Ishikawa (cell line): ENCODE measurements around the gene ANK3.
A peak's percentile ranks its signal among the peaks of the same experiment; 100 is the strongest.

Experiments
- CEBPB ChIP-seq: IDR thresholded peaks from 2 replicates; pipeline ENCODE4 v1.6.1; 2012
- CREB1 ChIP-seq: IDR thresholded peaks from 2 replicates; pipeline ENCODE4 v1.6.1; 2012; ENCODE audit warnings: low read depth
- EGR1 ChIP-seq: IDR thresholded peaks from 2 replicates; pipeline ENCODE4 v1.6.1; 2012
- EP300 ChIP-seq: IDR thresholded peaks from 2 replicates; pipeline ENCODE4 v1.6.1; 2012; ENCODE audit warnings: borderline replicate concordance
- FOXM1 ChIP-seq: IDR thresholded peaks from 2 replicates; pipeline ENCODE4 v1.6.1; 2012; ENCODE audit warnings: low read depth, borderline replicate concordance
- MAX ChIP-seq: IDR thresholded peaks from 2 replicates; pipeline ENCODE4 v1.6.1; 2012
- NFIC ChIP-seq: IDR thresholded peaks from 2 replicates; pipeline ENCODE4 v1.6.1; 2012
- RAD21 ChIP-seq: IDR thresholded peaks from 2 replicates; pipeline ENCODE4 v1.6.1; 2012; ENCODE audit warnings: low read depth
- REST ChIP-seq: IDR thresholded peaks from 2 replicates; pipeline ENCODE4 v1.6.1; 2012; ENCODE audit warnings: low read depth, mild to moderate bottlenecking
- TAF1 ChIP-seq: IDR thresholded peaks from 2 replicates; pipeline ENCODE4 v1.6.1; 2012; ENCODE audit warnings: low read depth, mild to moderate bottlenecking
- TEAD4 ChIP-seq: IDR thresholded peaks from 2 replicates; pipeline ENCODE4 v1.6.1; 2012
- YY1 ChIP-seq: IDR thresholded peaks from 2 replicates; pipeline ENCODE4 v1.6.1; 2012; ENCODE audit warnings: low read depth
- ZBTB7A ChIP-seq: IDR thresholded peaks from 2 replicates; pipeline ENCODE4 v1.6.1; 2012; ENCODE audit warnings: low read depth

DNA sequence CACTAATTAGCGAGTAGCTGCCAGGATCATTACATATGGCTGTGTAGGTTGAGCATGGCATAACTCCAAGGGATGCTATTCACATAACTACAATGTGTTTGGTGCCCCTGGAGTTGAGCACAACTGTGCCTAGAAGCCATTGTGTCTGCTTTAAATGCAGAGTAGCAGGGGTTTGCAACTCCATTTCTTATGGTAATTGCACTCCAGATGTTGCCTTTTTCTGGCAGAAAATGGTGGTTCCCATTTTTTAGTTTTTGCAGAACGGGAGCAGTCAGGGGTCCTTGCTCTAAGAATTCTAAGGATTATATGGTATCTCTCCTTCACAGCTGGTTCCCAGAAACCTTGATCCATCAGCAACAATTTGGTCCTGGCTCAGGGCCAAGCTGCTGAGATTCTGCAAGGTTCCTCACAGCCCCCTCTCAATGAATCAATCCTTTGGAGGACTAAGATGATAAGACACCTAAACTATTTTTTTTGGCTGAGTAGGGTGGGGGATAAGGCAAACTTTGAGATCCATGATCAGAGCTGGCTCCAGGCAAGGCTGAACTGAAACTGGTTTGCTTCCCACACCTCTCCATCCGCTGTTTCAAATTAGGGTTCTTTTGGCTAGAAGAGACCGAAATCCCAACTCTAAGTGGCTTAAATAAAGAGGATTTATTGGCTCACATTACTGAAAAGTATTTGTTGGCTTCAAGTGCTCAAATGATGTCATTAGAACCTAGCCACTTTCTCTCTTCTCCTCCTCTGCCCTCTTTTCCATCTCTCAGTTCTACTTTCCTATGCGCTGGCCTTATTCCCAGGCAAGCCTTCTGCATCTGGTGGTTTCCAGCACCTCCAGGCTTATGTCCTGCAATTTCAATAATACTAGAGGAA is 385.8 kb downstream of the ANK3 start:
- TF ChIP-seq RAD21, result no peak
- no peak for TF ChIP-seq TAF1
- no peak for TF ChIP-seq REST
- TF ChIP-seq TEAD4, result no peak
- no peak for TF ChIP-seq YY1
- TF ChIP-seq MAX, result no peak
- TF ChIP-seq FOXM1, result no peak
- TF ChIP-seq CREB1, result no peak
- TF ChIP-seq EP300, result no peak
- no peak for TF ChIP-seq ZBTB7A
- no peak for TF ChIP-seq EGR1
- no peak for TF ChIP-seq CEBPB
- TF ChIP-seq NFIC, result 0 out of 2 replicates have a peak, but pooled peaks have one; percentile 17
